Measurements from ENCODE around the gene DRG2.

DNA sequence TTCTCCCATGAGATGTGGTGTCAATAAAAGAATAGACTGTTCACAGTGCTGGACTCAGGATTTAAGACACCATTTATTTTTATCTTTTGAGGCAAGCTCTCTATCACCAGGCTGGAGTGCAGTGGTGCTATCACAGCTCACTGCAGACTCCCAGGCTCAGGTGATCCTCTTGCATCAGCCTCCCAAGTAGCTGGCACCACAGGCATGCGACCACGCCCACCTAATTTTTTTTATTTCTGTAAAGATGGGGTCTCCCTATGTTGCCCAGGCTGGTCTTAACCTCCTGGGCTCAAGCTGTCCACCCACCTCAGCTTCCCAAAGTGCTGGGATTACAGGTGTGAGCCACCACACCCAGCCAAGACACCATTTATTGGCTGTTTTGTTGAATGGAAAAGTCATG lies 18.6 kb upstream of the DRG2 start:
- no peak for TF ChIP-seq EZH2phosphoT487 (IDR thresholded peaks at IDR 0.05; ENCODE audit: borderline replicate concordance)
- no peak for TF ChIP-seq CTCF (conservative IDR thresholded peaks at IDR 0.05; ENCODE audit: low read length)
